HG03571 (cell line): Measurements from ENCODE around the gene TSPO2.

Source experiments
- ATAC-seq: cut with Tn5 transposase; IDR thresholded peaks from one replicate; pipeline ENCODE4 v1.9.1; 2021; ENCODE audit not compliant: unreplicated experiment

Gene TSPO2

GRCh38 chr6:41074692-41075436 is 32.6 kb downstream of the TSPO2 start:
- ATAC-seq = no peak

- ATAC-seq = no peak
These were observed 33.7 kb downstream of the TSPO2 start for GRCh38 chr6:41075651-41076626.

- no peak for ATAC-seq
These were observed 35.3 kb downstream of the TSPO2 start for GRCh38 chr6:41077536-41077935.

GRCh38 chr6:41078101-41078500 is 35.8 kb downstream of the TSPO2 start:
- no peak for ATAC-seq

- ATAC-seq = no peak
These were observed 36.8 kb downstream of the TSPO2 start for GRCh38 chr6:41079080-41079479.

GRCh38 chr6:41080621-41081020 is 38.4 kb downstream of the TSPO2 start:
- ATAC-seq = no peak

GRCh38 chr6:41083072-41083471 is 40.8 kb downstream of the TSPO2 start:
- no peak for ATAC-seq

GRCh38 chr6:41085182-41085581 is 42.9 kb downstream of the TSPO2 start:
- no peak for ATAC-seq

GRCh38 chr6:41088451-41088850 is 46.2 kb downstream of the TSPO2 start:
- no peak for ATAC-seq

GRCh38 chr6:41090841-41091761 is 48.8 kb downstream of the TSPO2 start:
- ATAC-seq = no peak

GRCh38 chr6:41092421-41093140 is 50.3 kb downstream of the TSPO2 start:
- ATAC-seq = no peak

GRCh38 chr6:41093729-41094128 is 51.5 kb downstream of the TSPO2 start:
- ATAC-seq = no peak
